Smooth muscle cell of bladder (primary cell): ENCODE measurements around the gene CH25H. TPM values are rescaled to one million over a fixed set of nuclear protein-coding genes. Genes with fewer than 3 reads are reported as not detected.

ENCODE experiments used
- total RNA-seq: library from RNA; depleted of rRNA; stranded (reverse); fragments of >200 nt; gene quantifications from 2 replicates; pipeline ENCODE4 v1.2.3, GENCODE V29; 2014

Gene CH25H
- total RNA-seq, result 0.55 and 0.57 TPM in 2 replicates

DNA sequence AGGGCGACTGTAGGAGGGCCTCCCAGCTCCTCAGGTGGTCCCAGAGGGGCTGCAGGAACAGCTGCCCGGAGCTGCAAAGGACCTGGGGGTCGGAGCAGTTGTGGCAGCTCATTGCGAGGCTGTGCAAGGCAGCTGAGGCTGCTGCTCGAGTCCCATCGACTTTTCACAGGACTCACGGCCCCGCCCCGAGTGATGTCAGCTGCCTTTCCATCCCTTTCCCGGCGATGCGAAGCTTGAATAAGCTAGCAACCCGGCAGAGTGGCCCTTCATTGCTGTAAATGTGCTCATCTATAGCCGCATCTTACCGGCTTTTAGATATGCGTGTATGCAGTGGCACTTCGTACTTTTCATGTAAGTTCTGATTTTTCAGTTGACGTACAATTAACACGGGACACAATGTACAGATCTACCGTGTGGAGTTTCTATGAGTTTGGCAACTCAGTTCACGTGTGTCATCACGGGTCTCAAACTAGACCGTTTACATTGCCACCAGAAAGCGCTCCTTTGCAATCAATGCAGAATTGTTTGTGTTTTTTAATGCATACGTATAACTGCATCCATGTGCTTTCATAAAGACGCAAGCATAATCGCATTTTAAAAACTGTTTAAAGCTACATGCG, at the start of gene CH25H:
TSS of gene CH25H (minus strand) at position 137 of the 620 bp plus-strand sequence. CDS start at position 112, 25 bp downstream.

DNA sequence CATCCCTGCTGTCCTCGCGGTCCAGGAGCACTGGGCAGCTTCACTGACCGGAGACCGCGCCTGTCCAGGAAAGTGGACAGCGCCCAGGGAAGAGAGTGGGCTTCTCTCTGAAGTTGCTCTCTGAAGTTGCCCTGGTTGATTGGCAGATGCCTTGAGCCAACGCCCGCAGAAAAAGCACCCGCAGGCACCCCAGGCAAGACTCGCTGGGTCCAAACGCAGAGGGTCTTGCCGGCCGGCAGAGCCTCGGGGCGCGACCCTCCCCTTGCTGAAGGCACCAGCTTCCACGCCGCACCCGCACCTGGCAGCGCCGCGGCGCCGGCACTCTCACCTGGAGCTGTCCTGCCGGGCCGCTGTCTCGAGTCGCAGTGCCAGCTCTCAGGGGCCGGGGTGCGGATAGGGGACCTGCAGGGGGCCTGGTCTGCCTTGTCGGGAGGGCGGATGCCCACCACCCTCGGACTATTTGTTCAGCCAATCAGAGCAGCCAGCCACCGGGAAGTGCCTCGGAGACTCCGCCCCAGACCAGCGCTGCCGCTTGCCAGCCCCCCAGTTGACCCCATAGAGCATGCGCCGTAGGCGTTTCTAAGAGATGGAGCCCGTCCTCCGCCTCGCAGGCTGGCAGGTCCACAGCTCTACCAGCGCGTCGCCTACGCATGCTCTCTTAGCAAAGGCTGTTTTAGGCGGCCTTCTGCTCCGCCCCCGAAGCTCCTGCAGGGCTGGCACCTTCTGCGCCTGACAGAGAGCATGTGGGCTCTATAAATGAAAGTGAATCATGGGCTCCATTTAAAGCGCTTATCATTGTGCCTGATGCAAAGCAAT, 44.5 kb upstream of the CH25H start, which contains the start of gene LIPA:
TSS of gene LIPA (minus strand) at position 367 of the 816 bp plus-strand sequence. CDS start 4,127 bp downstream, outside the sequence.

Other genes with a start within 250 kb of the CH25H start
- gene FAS, start 216.5 kb downstream of the CH25H start, total RNA-seq, result 61.8 and 67.6 TPM in 2 replicates
- 45.8 and 64.1 TPM in 2 replicates for gene LIPA, start 44.5 kb upstream of the CH25H start, total RNA-seq
- gene IFIT2, start 94.7 kb upstream of the CH25H start, total RNA-seq, result 3.0 and 3.1 TPM in 2 replicates
- 10.4 and 10.7 TPM in 2 replicates for gene IFIT3, start 120.7 kb upstream of the CH25H start, total RNA-seq
- gene IFIT1B, start 170.7 kb upstream of the CH25H start, total RNA-seq, result not detected in 2 replicates
- 9.9 and 13.7 TPM in 2 replicates for gene IFIT1, start 185.3 kb upstream of the CH25H start, total RNA-seq
- 18.5 and 20.2 TPM in 2 replicates for gene IFIT5, start 207.3 kb upstream of the CH25H start, total RNA-seq